CD1c-positive myeloid dendritic cell (primary cell): ENCODE data around the gene CEP128.

Source experiments
- DNase-seq: peaks from one replicate; pipeline ENCODE4 v3.0.0-alpha.2; 2016; ENCODE audit errors: extremely low spot score

The CEP128 gene

GRCh38 chr14:80678436-80678835 lies 263.1 kb downstream of the CEP128 start:
- DNase-seq: no peak

GRCh38 chr14:80669426-80669825 lies 272.1 kb downstream of the CEP128 start:
- DNase-seq: no peak

- no peak for DNase-seq
Observed at GRCh38 chr14:80664576-80664975, 277.0 kb downstream of the CEP128 start.

DNA sequence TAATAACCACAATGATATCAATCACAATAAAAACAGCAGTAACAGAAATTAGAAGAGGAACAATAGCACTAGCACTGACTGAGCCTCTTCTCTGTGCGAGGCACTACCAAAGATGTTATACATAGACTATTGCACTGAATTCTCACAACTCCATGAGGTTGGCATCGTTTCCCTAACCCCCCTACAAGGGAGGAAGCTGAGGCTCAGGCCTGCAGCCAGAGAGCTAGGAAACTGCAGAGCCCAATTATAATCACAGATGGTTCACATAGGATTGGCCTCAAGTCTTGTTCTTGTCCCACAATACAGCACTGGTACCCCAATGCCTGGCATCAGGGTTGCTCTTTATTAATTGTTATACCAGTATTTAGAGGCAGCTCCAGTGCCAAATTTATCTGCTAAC lies 278.0 kb downstream of the CEP128 start:
- DNase-seq: no peak

DNA sequence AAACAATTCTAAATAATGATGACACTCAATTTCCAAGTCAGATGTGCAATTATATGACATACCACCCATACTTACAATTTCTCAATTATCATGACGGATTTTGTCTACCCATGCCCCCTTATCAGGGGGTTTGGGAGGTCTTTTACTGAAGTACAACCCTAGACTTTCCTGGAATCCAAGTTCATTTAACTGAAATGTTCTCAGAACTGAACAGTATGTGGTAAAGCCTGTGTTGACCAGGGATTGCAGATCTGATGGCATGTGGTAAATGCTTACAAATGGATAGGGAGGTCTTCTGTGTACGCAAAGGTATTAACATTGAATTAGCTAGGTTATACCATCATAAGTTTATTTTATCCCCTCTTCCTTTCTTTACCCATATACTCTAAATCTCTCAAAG lies 281.8 kb downstream of the CEP128 start:
- DNase-seq: no peak

GRCh38 chr14:80658733-80659132 lies 282.8 kb downstream of the CEP128 start:
- no peak for DNase-seq

DNA sequence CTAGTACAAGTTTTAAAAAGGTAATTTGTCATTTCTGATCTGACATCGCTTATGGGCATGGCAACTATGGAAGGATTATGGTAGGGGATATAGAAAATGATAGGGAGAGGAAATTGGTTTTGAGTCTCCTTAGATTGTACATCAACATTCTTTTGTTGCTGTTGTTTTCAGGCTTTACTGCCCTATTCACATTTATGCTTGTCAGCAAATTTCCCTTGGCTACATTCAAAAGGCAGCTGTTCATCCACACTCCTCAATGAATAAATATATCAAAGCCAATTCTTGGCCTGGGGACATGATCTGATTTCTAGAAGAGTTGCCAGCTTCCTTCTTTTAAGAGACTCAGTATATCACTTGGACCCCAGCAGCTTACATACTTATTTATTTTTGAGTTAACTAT lies 283.4 kb downstream of the CEP128 start:
- no peak for DNase-seq

DNA sequence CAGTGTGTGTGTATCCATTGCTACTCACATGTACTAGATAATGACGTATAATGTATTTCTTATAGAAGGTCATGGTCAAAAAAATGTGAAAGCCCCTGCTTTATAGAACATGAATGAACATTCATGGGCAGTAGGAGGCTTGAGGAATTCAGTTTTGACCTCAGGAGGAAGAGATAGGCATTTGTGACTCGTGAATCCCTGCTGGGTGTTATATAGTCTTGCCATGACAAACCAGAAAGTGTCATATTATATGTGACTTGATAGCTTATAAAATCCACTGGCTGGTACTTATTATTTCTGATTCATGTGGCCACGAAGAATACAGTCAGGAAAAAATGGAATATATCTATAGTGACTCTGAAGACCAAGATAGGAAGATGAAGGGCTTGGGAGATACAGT lies 287.6 kb downstream of the CEP128 start:
- no peak for DNase-seq

- no peak for DNase-seq
Observed at GRCh38 chr14:80645667-80646413, 295.7 kb downstream of the CEP128 start.

DNA sequence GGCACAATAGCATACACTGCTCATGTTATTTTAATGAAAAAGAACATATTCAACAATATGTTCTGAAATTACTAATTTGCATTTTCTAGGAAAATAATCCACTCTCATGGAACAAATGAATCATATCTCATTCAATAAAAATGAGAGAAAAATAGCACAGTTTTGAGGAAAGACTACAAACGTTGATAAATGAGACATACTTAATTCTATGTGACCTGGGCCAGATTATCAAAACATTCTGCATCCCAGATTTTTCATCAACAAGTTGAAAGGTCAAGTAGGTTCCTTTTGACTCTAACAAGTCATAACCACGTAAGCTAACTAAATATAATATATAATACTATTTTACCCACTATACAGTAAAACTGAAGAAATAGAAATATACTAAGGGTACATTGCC lies 296.7 kb downstream of the CEP128 start:
- DNase-seq: no peak

DNA sequence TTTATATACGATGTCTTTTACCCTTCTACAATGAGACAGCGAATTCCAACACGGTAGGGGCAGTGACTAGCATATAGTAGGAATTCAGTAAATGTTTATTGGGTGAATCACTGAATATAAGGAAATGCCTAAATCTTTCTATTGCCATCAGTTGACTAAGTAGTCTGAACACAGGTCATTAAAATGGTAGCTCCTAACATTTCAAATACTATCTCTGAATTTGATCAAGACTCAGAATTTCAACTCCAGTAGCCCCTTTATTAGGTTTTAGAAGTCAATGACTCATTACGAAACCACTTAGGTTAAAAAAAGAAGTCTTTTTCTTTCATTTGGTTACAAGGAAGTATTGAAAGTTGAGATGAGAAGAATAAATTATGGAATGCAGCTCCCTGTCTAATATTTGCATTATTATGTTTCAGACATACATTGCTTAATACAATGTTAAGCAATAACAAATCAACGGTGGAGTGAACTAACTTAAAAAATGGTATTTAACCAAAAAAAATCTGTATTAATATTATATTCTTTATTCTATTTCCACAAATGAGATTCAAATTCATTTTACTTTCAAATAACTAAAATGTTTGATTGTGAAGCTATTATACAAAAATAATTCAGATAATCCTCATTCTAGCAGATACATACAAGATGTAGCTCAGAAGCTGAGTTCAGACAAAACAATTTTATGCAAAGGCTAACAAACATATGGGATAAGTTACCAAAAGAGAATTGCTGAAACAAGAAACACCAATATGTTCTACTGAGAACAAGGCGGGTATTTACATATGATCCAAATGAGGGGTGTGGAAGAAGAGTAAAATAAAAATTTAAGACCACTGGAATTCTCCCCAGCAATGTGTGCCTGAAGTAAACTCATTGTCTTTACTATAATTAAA lies 302.7 kb downstream of the CEP128 start:
- DNase-seq: no peak

- no peak for DNase-seq
Observed at GRCh38 chr14:80637756-80638619, 303.6 kb downstream of the CEP128 start.

- DNase-seq: no peak
Observed at GRCh38 chr14:80636071-80636470, 305.5 kb downstream of the CEP128 start.

DNA sequence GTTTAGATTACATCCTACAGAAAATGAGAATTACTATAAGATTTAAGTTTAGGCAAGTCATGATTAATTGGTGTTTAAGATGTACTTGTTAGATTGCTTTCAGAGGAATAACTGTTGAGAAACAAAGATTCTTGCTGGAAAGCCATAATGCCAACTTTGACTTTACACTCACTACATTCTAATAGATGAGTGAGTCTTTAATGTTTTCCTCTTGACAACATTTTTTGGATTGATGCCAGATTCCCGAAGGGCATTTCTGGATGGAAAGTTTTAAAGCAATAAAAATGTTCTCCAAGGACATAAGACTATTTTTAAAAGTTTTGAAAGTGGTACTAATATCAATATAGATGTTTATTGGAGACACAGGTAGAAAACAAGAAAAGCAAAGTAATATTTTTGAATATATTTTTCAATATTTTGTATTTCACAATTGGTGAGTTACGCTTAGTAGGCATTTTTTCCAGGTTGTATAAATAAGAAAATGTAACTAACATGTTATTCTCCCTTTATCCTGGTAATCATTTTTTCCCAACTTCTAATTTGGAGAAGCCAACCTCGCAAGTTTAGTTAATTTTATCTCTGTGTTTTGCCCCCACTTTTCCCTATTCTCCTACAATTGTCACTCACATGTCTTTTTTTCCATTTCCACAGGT lies 307.3 kb downstream of the CEP128 start:
- no peak for DNase-seq

- DNase-seq: no peak
Observed at GRCh38 chr14:80629606-80630005, 311.9 kb downstream of the CEP128 start.

DNA sequence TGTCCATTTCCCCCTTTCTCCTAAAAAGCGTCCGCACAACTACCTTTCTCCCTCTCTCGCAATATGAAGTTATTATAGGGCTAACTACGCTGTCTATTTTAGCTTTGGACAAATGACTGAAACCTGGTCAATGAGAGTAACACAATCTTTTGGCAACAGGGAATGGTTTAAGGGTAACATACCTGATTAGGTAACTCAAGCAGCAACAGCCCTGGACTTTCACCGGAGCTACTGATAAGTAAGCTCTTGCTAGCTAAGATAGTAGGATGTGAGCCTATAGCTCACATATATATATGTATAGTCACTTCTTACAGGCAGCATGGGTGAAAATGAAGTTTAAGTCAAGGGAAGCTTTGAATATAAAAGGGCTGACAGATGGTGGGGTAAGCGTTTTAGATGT lies 313.0 kb downstream of the CEP128 start:
- DNase-seq: no peak

- no peak for DNase-seq
Observed at GRCh38 chr14:80627745-80628144, 313.8 kb downstream of the CEP128 start.

DNA sequence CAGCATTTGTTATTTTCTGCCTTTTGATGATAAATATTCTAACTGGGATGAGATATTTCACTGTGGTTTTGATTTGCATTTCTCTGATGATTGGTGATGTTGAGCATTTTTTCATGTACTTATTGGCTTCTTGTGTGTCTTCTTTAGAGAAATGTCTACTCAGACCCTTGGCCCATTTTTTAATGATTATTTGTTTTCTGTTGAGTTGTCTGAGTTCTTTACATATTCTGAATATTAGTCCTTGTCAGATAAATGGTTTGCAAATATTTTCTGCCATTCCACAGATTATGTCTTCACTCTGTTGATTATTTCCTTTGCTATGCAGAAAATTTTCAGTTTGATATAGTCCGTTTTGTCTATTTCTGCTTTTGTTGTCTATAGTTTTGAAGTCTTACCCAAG lies 317.0 kb downstream of the CEP128 start:
- DNase-seq: no peak

DNA sequence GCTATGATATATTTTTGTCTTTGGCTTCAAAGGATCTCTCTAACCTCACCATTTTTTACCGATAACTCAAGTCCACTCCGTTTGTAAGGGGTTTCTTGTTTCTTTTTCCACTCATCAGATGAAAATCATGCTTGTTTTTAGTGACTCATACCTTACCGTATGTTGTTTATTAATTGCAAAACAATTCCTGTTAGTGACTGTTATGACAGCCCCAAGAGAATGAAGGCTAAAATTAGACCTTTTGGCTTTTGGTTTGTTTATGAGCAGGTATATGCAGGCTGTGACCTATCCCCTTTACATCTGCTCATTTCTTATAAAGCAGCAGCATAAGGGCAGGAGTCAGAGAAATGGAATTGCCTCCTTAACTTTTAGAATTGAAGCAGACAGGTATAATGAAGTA lies 319.8 kb downstream of the CEP128 start:
- DNase-seq: no peak

- no peak for DNase-seq
Observed at GRCh38 chr14:80620434-80620833, 321.1 kb downstream of the CEP128 start.

DNA sequence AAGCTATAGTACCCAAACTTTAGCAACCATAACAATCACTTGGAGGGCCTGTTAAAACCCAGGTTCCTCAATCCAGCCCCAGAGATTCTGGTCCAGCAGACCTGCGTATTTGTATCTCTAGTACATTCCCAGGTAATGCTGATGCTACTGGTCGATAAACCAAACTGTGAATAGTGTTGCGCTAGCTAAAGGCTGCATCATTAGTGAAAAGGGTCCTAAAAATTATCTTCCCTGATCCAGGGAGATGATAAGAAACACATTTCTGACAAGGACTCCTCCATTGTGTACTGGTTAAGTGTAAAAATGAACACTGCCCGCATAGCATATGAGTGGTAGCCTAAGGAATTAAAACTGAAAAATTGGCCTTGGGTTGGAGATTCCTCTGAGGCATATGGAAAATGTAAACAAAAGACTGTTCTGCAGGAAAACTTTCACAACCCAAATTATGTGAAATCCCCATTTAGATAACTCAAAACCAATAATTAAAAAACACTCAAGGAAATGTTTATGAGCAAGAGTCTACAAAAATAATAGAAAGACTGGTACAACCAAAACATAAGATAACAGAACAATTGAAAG lies 322.7 kb downstream of the CEP128 start:
- DNase-seq: no peak
